CD4-positive, alpha-beta memory T cell (primary cell): ENCODE data around the gene VPS52. TPM values are rescaled to one million over a fixed set of nuclear protein-coding genes. Genes with fewer than 3 reads are reported as not detected.
A peak's percentile ranks its signal among the peaks of the same experiment; 100 is the strongest.

Experiments used
- CTCF ChIA-PET: fragments of 350-600 bp; sonication (Branson Sonifier 250); formaldehyde crosslinking; loops from one replicate; lab custom pipeline; 2021; ENCODE audit warnings: inconsistent platforms; ENCODE audit not compliant: partially characterized antibody; lab: Charles Lee
- POLR2A ChIA-PET: fragments of 350-600 bp; sonication (Branson Sonifier 250); formaldehyde crosslinking; loops from one replicate; lab custom pipeline; 2021; ENCODE audit not compliant: partially characterized antibody; lab: Charles Lee
- DNase-seq, 5 donors: peaks; one replicate each; pipeline versions ENCODE4 v3.0.0 to v3.0.0-alpha.2; 2020 to 2022; ENCODE audit warnings: mixed read lengths in 1 of 5
- H3K27ac ChIP-seq: one replicate; pipeline ENCODE4 v1.7.0; 2013; ENCODE audit warnings: low read depth, low read length
- H3K27me3 ChIP-seq: 2 replicates; pipeline ENCODE4 v1.7.0; 2013; ENCODE audit warnings: mild to moderate bottlenecking, low read length, moderate library complexity; ENCODE audit not compliant: insufficient read depth
- H3K36me3 ChIP-seq: 2 replicates; pipeline ENCODE4 v1.7.0; 2013; ENCODE audit warnings: mild to moderate bottlenecking, low read length, moderate library complexity; ENCODE audit not compliant: insufficient read depth
- H3K4me1 ChIP-seq: 2 replicates; pipeline ENCODE4 v1.7.0; 2013; ENCODE audit warnings: mild to moderate bottlenecking, low read length, moderate library complexity; ENCODE audit not compliant: insufficient read depth
- H3K4me3 ChIP-seq, 2 donors: one replicate each; pipeline ENCODE4 v1.7.0; 2013; ENCODE audit warnings: low read length in 2 of 2, mild to moderate bottlenecking in 1 of 2
- H3K9me3 ChIP-seq, 2 donors: one replicate each; pipeline ENCODE4 v1.7.0; 2013; ENCODE audit warnings: low read length in 2 of 2, control low read depth in 1 of 2; ENCODE audit not compliant: control insufficient read depth in 1 of 2
- H3K27ac Mint-ChIP-seq, 7 donors: one replicate each; pipeline ENCODE4 v1.8.0; 2020 to 2021; ENCODE audit warnings: mixed read lengths in 7 of 7, mild to moderate bottlenecking in 6 of 7, inconsistent platforms in 3 of 7, moderate library complexity in 3 of 7
- H3K27me3 Mint-ChIP-seq, 2 donors: one replicate each; pipeline ENCODE4 v1.8.0; 2020 to 2021; ENCODE audit warnings: mixed read lengths in 2 of 2
- H3K36me3 Mint-ChIP-seq, 2 donors: one replicate each; pipeline ENCODE4 v1.8.0; 2020 to 2021; ENCODE audit warnings: mixed read lengths in 2 of 2, inconsistent platforms in 1 of 2, mild to moderate bottlenecking in 1 of 2
- H3K4me1 Mint-ChIP-seq, 4 donors: one replicate each; pipeline ENCODE4 v1.8.0; 2020 to 2021; ENCODE audit warnings: mixed read lengths in 4 of 4, mild to moderate bottlenecking in 1 of 4
- H3K4me3 Mint-ChIP-seq, 8 donors: one replicate each; pipeline ENCODE4 v1.8.0; 2020 to 2021; ENCODE audit warnings: mixed read lengths in 8 of 8, mild to moderate bottlenecking in 7 of 8, moderate library complexity in 6 of 8, inconsistent platforms in 3 of 8
- H3K9me3 Mint-ChIP-seq, 8 donors: one replicate each; pipeline ENCODE4 v1.8.0; 2020 to 2021; ENCODE audit warnings: mixed read lengths in 8 of 8, mild to moderate bottlenecking in 5 of 8, inconsistent platforms in 3 of 8, moderate library complexity in 1 of 8
- intact Hi-C: fragments of 100-400 bp; cut with micrococcal nuclease; formaldehyde crosslinking; loops from one replicate; pipeline ENCODE4 v1.15.1; 2023
- polyA plus RNA-seq, 2 donors: library from polyadenylated mRNA; unstranded; fragments of 300-500 nt; fragmentation: Illumina TruSeq; gene quantifications; one replicate each; pipeline ENCODE4 v1.2.3, GENCODE V29; 2021
- total RNA-seq, 2 experiments: library from RNA; stranded (reverse); gene quantifications; one replicate each; pipeline ENCODE4 v1.2.3, GENCODE V29; 2021

Gene VPS52
- total and polyA plus RNA-seq, 4 experiments from 2014 or later = 13.4 to 95.7 (median 54.0) TPM

GRCh38 chr6:33317669-33318425 is 46.2 kb upstream of the VPS52 start, which contains the start of gene ZBTB22:
ZBTB22 (minus strand) TSS chr6:33317744; CDS start chr6:33316916, 828 bp downstream.
- H3K27ac ChIP-seq = peak within 1 kb of the TSS; percentile 83
- Mint-ChIP-seq H3K9me3 (peaks cover 0 to 5% (median 0%) of the 10 kb centered on the region in 8 donors), H3K27me3 (no peaks in the 10 kb centered on the region), H3K4me3 (peak within 1 kb of the TSS; percentile 98 to 100 (median 99)), H3K27ac (peak within 1 kb of the TSS; percentile 98 to 99 (median 98)), H3K4me1 (peaks cover 40 to 100% (median 62%) of the 10 kb centered on the region in 4 donors), H3K36me3 (peaks cover 40 to 69% of the 10 kb centered on the region in 2 donors)
- intact Hi-C loops = loop anchor here (1.0 to 2.0 kb wide), 5 partner anchors 27 to 347 kb away; partner anchors contain the start of genes CUTA, KIFC1, PFDN6 and WDR46
- POLR2A ChIA-PET = interaction anchor here (0.6 to 4.1 kb wide), 27 partner anchors 10 to 1665 kb away, joined by 3 to 81 read pairs (median 5); partner anchors contain the start of genes B3GALT4, BAG6, CUTA and ITPR3
- CTCF ChIA-PET = interaction anchor here (0.6 to 5.9 kb wide), 9 partner anchors 17 to 274 kb away, joined by 3 to 47 read pairs (median 4); partner anchors contain the start of genes B3GALT4, RPS18 and VPS52
- no peaks in the 10 kb centered on the region for H3K27me3 ChIP-seq
- H3K4me3 ChIP-seq = peak within 1 kb of the TSS; percentile 73 to 100
- peaks cover 33% of the 10 kb centered on the region for H3K36me3 ChIP-seq
- DNase-seq = peak; percentile 96 to 99 (median 97)
- H3K9me3 ChIP-seq = no peaks in the 10 kb centered on the region
- peaks cover 73% of the 10 kb centered on the region for H3K4me1 ChIP-seq

- Histone ChIP-seq H3K9me3 (no peaks in the 10 kb centered on the region), H3K27me3 (no peaks in the 10 kb centered on the region), H3K4me3 (no peak overlapping the region), H3K27ac (peak overlapping the region; percentile 83), H3K4me1 (peaks cover 76% of the 10 kb centered on the region), H3K36me3 (peaks cover 33% of the 10 kb centered on the region)
- intact Hi-C loops = loop anchor here (1.0 to 2.0 kb wide), 3 partner anchors 74 to 347 kb away; partner anchors contain the start of genes CUTA and KIFC1
- Mint-ChIP-seq H3K4me3 (peak overlapping the region; percentile 82 to 100 (median 98)), H3K27me3 (no peaks in the 10 kb centered on the region), H3K4me1 (peaks cover 38 to 100% (median 63%) of the 10 kb centered on the region in 4 donors), H3K27ac (peak overlapping the region; percentile 90 to 99 (median 94)), H3K9me3 (peaks cover 0 to 5% (median 0%) of the 10 kb centered on the region in 8 donors), H3K36me3 (peaks cover 43 to 70% of the 10 kb centered on the region in 2 donors)
- ChIA-PET CTCF (interaction anchor here (0.8 to 5.9 kb wide), 6 partner anchors 16 to 73 kb away, joined by 3 to 47 read pairs (median 10); partner anchors contain the start of genes B3GALT4, RPS18 and VPS52), POLR2A (interaction anchor here (0.6 to 4.1 kb wide), 22 partner anchors 9 to 345 kb away, joined by 3 to 81 read pairs (median 5); partner anchors contain the start of genes B3GALT4, CUTA, PFDN6 and RGL2)
- DNase-seq = no peak
Observed at GRCh38 chr6:33317419-33317668, 45.7 kb upstream of the VPS52 start.

- H3K4me3 ChIP-seq = no peak overlapping the region
- peaks cover 0 to 1% (median 0%) of the 10 kb centered on the region in 8 donors for H3K9me3 Mint-ChIP-seq
- DNase-seq = peak in 1 of 5 donors; percentile 41
- peak overlapping the region; percentile 90 to 99 (median 94) for H3K27ac Mint-ChIP-seq
- intact Hi-C loops = loop anchor here (1.0 to 2.0 kb wide), 3 partner anchors 74 to 346 kb away; partner anchors contain the start of genes CUTA and KIFC1
- peaks cover 76% of the 10 kb centered on the region for H3K4me1 ChIP-seq
- peaks cover 33% of the 10 kb centered on the region for H3K36me3 ChIP-seq
- H3K27me3 ChIP-seq = no peaks in the 10 kb centered on the region
- H3K4me1 Mint-ChIP-seq = peaks cover 36 to 100% (median 63%) of the 10 kb centered on the region in 4 donors
- ChIA-PET POLR2A (interaction anchor here (0.9 to 4.1 kb wide), 15 partner anchors 9 to 345 kb away, joined by 3 to 81 read pairs (median 6); partner anchors contain the start of genes B3GALT4, CUTA, PFDN6 and RGL2), CTCF (interaction anchor here (1.0 to 5.9 kb wide), 5 partner anchors 17 to 74 kb away, joined by 4 to 47 read pairs (median 10); partner anchors contain the start of genes B3GALT4, RPS18 and VPS52)
- H3K4me3 Mint-ChIP-seq = peak overlapping the region; percentile 82 to 100 (median 98)
- H3K27me3 Mint-ChIP-seq = no peaks in the 10 kb centered on the region
- peak overlapping the region; percentile 49 for H3K27ac ChIP-seq
- H3K36me3 Mint-ChIP-seq = peaks cover 40 to 70% of the 10 kb centered on the region in 2 donors
- no peaks in the 10 kb centered on the region for H3K9me3 ChIP-seq
Observed at GRCh38 chr6:33316603-33317418, 45.1 kb upstream of the VPS52 start.

- peak overlapping the region; percentile 97 to 99 (median 99) for H3K27ac Mint-ChIP-seq
- peaks cover 38 to 70% of the 10 kb centered on the region in 2 donors for H3K36me3 Mint-ChIP-seq
- peaks cover 36 to 97% (median 62%) of the 10 kb centered on the region in 4 donors for H3K4me1 Mint-ChIP-seq
- H3K4me1 ChIP-seq = peaks cover 76% of the 10 kb centered on the region
- CTCF ChIA-PET = interaction anchor here (5.9 kb wide), 1 partner anchor 29 kb away, joined by 47 read pairs; no protein-coding TSS in a partner anchor
- no peaks in the 10 kb centered on the region for H3K27me3 Mint-ChIP-seq
- H3K4me3 Mint-ChIP-seq = peak overlapping the region; percentile 17 to 100 (median 73)
- H3K9me3 Mint-ChIP-seq = peaks cover 0 to 1% (median 0%) of the 10 kb centered on the region in 8 donors
- H3K9me3 ChIP-seq = no peaks in the 10 kb centered on the region
- intact Hi-C loops = loop anchor here (2.0 kb wide), 1 partner anchor 345 kb away; no protein-coding TSS in a partner anchor
- H3K27ac ChIP-seq = peak overlapping the region; percentile 99
- POLR2A ChIA-PET = interaction anchor here (2.2 to 4.1 kb wide), 5 partner anchors 15 to 44 kb away, joined by 6 to 81 read pairs (median 39); partner anchors contain the start of genes B3GALT4, PFDN6, RGL2 and RPS18
- peaks cover 27% of the 10 kb centered on the region for H3K36me3 ChIP-seq
- H3K27me3 ChIP-seq = no peaks in the 10 kb centered on the region
- DNase-seq = no peak
- no peak overlapping the region for H3K4me3 ChIP-seq
Observed at GRCh38 chr6:33315793-33316602, 44.3 kb upstream of the VPS52 start.

- Mint-ChIP-seq H3K9me3 (peaks cover 0 to 1% (median 0%) of the 10 kb centered on the region in 8 donors), H3K36me3 (peaks cover 32 to 64% of the 10 kb centered on the region in 2 donors), H3K4me3 (peak overlapping the region; percentile 98 to 99 (median 98)), H3K4me1 (peaks cover 32 to 91% (median 60%) of the 10 kb centered on the region in 4 donors), H3K27me3 (no peaks in the 10 kb centered on the region), H3K27ac (peak overlapping the region; percentile 97 to 100 (median 99))
- CTCF ChIA-PET = interaction anchor here (5.9 kb wide), 1 partner anchor 30 kb away, joined by 47 read pairs; no protein-coding TSS in a partner anchor
- DNase-seq = no peak
- Histone ChIP-seq H3K27ac (peak overlapping the region; percentile 99), H3K9me3 (no peaks in the 10 kb centered on the region), H3K4me3 (peak overlapping the region in 1 of 2 donors; percentile 83), H3K36me3 (peaks cover 18% of the 10 kb centered on the region), H3K27me3 (no peaks in the 10 kb centered on the region), H3K4me1 (peaks cover 76% of the 10 kb centered on the region)
- intact Hi-C loops = loop anchor here (1.0 kb wide), 3 partner anchors 8 to 30 kb away; no protein-coding TSS in a partner anchor
- POLR2A ChIA-PET = interaction anchor here (0.8 to 4.1 kb wide), 4 partner anchors 17 to 344 kb away, joined by 3 to 81 read pairs (median 22); partner anchors contain the start of genes B3GALT4, RGL2, RPS18 and VPS52
Observed at GRCh38 chr6:33314943-33315792, 43.5 kb upstream of the VPS52 start.
